Measurements from ENCODE around the gene IGSF23. TPM values are rescaled to one million over a fixed set of nuclear protein-coding genes. Genes with fewer than 3 reads are reported as not detected.

Gene IGSF23
- total RNA-seq, 1 donor from 2014 or later: not detected

GRCh38 chr19:44615863-44616247, 2.5 kb downstream of the IGSF23 start:
- Mint-ChIP-seq H3K36me3 (no peaks in the 10 kb centered on the region), H3K9me3 (no peaks in the 10 kb centered on the region), H3K27ac (no peak overlapping the region), H3K27me3 (no peaks in the 10 kb centered on the region), H3K4me1 (ENCODE audit: unreplicated experiment) (no peaks in the 10 kb centered on the region), H3K4me3 (no peak overlapping the region)
- DNase-seq (ENCODE audit: extremely low spot score, unreplicated experiment): no peak
- no peak for TF ChIP-seq CTCF (conservative IDR thresholded peaks at IDR 0.05)

DNA sequence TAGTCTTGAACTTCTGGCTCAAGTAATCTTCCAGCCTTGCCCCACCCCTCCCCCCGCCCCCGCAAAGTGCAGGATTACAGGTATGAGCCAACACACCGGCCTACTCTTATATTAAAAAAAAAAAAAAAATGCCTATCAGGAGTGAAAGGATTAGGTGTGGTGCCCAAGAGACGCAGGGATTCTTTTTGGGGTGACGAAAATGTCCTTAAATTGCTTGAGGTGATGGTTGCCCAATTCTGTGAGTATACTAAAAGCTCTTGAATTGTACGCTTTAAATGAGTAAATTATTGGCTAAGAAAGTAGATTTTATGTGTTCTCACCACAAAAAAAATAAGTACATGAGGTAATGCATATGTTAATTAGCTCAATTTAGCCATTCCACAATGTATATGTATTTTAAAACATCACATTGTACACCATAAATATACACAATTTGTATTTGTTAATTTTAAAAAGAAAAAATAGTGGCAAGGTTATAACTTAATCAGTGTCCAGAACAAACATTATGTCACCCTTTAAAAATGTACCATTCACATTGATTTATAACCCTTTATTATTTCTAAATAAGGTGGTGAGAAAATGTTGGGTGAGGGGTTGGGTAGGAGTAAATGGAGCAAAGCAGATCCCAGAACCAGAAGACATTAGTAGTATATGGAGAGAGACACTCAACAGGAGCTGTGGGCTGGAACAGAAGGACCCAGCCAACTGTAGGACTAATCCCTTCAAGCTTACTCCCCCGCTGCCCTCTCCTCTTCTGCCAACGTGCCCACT, 3.9 kb downstream of the IGSF23 start:
- DNase-seq (ENCODE audit: extremely low spot score, unreplicated experiment): no peak
- TF ChIP-seq CTCF (conservative IDR thresholded peaks at IDR 0.05): no peak
- Mint-ChIP-seq H3K9me3 (no peaks in the 10 kb centered on the region), H3K27me3 (no peaks in the 10 kb centered on the region), H3K4me1 (ENCODE audit: unreplicated experiment) (no peaks in the 10 kb centered on the region), H3K4me3 (no peak overlapping the region), H3K27ac (no peak overlapping the region), H3K36me3 (no peaks in the 10 kb centered on the region)

DNA sequence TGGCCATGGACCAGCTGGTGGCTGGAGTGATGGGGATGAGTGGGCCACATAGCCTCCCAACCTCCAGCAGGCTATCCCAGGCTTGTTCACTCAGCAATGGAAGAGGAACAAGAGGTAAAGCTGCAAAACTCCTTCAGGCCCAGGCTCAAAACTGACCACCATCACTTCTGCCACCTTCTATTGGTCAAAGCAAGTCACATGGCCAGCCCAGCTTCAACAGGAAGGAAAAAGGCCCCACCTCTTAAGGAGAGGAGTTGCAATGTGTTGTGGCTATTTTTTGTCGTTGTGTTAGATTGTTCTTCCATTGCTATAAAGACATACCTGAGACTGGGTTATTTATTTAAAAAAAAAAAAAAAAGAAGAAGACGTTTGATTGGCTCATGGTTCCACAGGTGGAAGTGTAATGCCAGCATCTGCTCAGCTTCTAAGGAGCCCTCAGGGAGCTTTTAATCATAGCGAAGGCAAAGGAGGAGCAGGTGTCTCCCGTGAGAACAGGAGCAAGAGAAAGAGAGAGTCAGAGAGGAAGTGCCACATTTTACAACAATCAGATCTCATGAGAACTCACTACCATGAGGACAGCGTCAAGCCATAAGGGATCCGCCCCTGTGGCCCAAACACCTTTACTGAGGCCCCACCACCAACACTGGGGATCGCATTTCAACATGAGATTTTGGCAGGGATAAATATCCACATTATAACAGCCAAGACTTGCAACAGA, 5.4 kb downstream of the IGSF23 start:
- Mint-ChIP-seq H3K27me3 (peaks cover 5% of the 10 kb centered on the region), H3K4me1 (ENCODE audit: unreplicated experiment) (no peaks in the 10 kb centered on the region), H3K4me3 (no peak overlapping the region), H3K9me3 (no peaks in the 10 kb centered on the region), H3K27ac (no peak overlapping the region), H3K36me3 (no peaks in the 10 kb centered on the region)
- no peak for TF ChIP-seq CTCF (conservative IDR thresholded peaks at IDR 0.05)
- no peak for DNase-seq (ENCODE audit: extremely low spot score, unreplicated experiment)

DNA sequence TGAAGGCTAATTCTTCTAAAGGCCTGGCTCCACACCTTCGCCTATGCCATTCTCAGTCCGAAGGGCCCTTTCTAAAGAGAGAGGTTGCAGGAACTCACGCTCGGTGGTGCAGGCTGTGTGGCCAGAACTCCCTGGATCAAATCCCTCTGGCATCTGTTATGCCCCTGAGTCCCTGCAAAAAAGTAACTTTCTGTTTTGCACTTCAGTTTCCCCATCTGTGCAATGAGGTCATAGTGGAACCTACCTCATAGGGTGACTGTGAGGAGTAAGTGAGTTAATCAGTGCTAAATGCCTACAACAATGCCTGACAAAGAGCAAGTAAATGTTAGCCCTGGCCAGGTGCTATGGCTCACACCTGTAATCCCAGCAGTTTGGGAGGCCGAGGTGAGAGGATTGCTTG, 7.3 kb downstream of the IGSF23 start:
- Mint-ChIP-seq H3K9me3 (peaks cover 1% of the 10 kb centered on the region), H3K27me3 (peaks cover 6% of the 10 kb centered on the region), H3K36me3 (no peaks in the 10 kb centered on the region), H3K27ac (no peak overlapping the region), H3K4me3 (no peak overlapping the region), H3K4me1 (ENCODE audit: unreplicated experiment) (no peaks in the 10 kb centered on the region)
- no peak for DNase-seq (ENCODE audit: extremely low spot score, unreplicated experiment)
- no peak for TF ChIP-seq CTCF (conservative IDR thresholded peaks at IDR 0.05)

DNA sequence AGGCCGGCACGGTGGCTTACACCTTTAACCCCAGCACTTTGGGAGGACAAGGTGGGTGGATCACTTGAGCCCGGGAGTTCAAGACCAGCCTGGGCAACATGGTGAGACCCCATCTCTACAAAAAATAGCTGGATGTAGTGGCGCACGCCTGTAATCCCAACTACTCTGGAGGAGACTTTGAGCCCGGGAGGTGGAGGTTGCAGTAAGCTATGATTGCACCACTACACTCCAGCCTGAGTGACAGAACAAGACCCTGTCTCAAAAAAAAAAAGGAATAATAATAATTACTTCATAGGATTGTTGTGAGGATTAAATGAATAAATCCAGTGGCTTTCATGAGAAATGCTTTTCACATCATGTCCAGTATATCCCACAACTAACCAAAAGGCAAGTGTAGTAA, 8.0 kb downstream of the IGSF23 start:
- DNase-seq (ENCODE audit: extremely low spot score, unreplicated experiment): no peak
- Mint-ChIP-seq H3K4me1 (ENCODE audit: unreplicated experiment) (no peaks in the 10 kb centered on the region), H3K27me3 (peaks cover 12% of the 10 kb centered on the region), H3K9me3 (peaks cover 4% of the 10 kb centered on the region), H3K4me3 (no peak overlapping the region), H3K27ac (no peak overlapping the region), H3K36me3 (no peaks in the 10 kb centered on the region)
- no peak for TF ChIP-seq CTCF (conservative IDR thresholded peaks at IDR 0.05)

Measured in type B pancreatic cell (in vitro differentiated cells).